ENCODE results near the gene NOTCH2NLA.
"Not testable (repeated sequence)": the region's sequence is repeated elsewhere in the genome, so short reads cannot be mapped to it uniquely, and the experiment has no call there.

DNA sequence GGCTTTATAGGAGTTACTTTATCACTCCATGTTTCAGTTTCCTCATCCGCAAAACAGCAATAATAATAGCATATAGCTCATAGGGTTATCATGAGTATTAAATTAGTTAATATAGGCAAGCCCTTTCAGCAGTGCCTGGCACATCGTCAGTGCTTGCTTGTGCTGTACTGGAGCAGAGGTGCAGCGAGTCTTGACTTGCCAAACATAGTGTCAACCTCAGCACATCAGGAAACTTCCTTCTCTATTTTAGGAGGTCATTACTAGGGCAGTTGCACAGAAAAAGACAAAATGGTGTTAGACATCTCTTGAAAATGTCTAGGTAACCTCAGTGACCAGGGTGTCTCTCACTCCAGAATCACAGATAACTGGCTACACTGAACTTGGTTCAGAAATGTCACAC is 35.9 kb upstream of the NOTCH2NLA start:
- TF ChIP-seq, protein P1, sequence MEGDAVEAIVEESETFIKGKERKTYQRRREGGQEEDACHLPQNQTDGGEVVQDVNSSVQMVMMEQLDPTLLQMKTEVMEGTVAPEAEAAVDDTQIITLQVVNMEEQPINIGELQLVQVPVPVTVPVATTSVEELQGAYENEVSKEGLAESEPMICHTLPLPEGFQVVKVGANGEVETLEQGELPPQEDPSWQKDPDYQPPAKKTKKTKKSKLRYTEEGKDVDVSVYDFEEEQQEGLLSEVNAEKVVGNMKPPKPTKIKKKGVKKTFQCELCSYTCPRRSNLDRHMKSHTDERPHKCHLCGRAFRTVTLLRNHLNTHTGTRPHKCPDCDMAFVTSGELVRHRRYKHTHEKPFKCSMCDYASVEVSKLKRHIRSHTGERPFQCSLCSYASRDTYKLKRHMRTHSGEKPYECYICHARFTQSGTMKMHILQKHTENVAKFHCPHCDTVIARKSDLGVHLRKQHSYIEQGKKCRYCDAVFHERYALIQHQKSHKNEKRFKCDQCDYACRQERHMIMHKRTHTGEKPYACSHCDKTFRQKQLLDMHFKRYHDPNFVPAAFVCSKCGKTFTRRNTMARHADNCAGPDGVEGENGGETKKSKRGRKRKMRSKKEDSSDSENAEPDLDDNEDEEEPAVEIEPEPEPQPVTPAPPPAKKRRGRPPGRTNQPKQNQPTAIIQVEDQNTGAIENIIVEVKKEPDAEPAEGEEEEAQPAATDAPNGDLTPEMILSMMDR (optimal IDR thresholded peaks at IDR 0.05 in 1 of 3, IDR thresholded peaks at IDR 0.05 in 1 of 3, conservative IDR thresholded peaks at IDR 0.05 in 1 of 3; ENCODE audit: extremely low read depth in 1 of 3, insufficient read depth in 2 of 3, low read length in 3 of 3), result not testable (repeated sequence)
- not testable (repeated sequence) for TF ChIP-seq EZH2 (IDR thresholded peaks at IDR 0.05; ENCODE audit: low read length)

Data from keratinocyte (primary cell).